Measurements from ENCODE around the gene CYBC1. TPM values are rescaled to one million over a fixed set of nuclear protein-coding genes. Genes with fewer than 3 reads are reported as not detected.

Gene CYBC1
- total and polyA plus RNA-seq, 2 of the 8 experiments (the other 6 are each of a cell fraction or from before 2014, with no cell fraction given) = 74.6 to 81.4 TPM

GRCh38 chr17:82489851-82490511 lies 39.4 kb upstream of the CYBC1 start (continued):
- TF ChIP-seq CHD7 (IDR thresholded peaks at IDR 0.05; ENCODE audit: insufficient replicate concordance, low read length) (no peak), RNF2 (IDR thresholded peaks at IDR 0.05; ENCODE audit: borderline replicate concordance, low read depth, low read length, missing control alignments, poor library complexity, severe bottlenecking) (no peak), CEBPB (IDR thresholded peaks at IDR 0.05; ENCODE audit: low read depth, low read length) (no peak), SRF (IDR thresholded peaks at IDR 0.05; ENCODE audit: low read depth, low read length) (no peak), POLR2AphosphoS5 (IDR thresholded peaks at IDR 0.05; ENCODE audit: low read depth, low read length) (no peak), SIX5 (IDR thresholded peaks at IDR 0.05; ENCODE audit: low read depth, low read length) (no peak), CREB1 (IDR thresholded peaks at IDR 0.05) (no peak), POU5F1 (IDR thresholded peaks at IDR 0.05; ENCODE audit: low read depth, low read length) (no peak), POLR2A (IDR thresholded peaks at IDR 0.05; ENCODE audit: control extremely low read depth in 1 of 2, low read depth in 2 of 2, low read length in 2 of 2) (no peak), ATF2 (IDR thresholded peaks at IDR 0.05; ENCODE audit: low read length) (no peak)

Measured in H1 (cell line).